SK-N-SH (cell line): ENCODE results near the gene TBC1D20. TPM values are rescaled to one million over a fixed set of nuclear protein-coding genes. Genes with fewer than 3 reads are reported as not detected.
A peak's percentile ranks its signal among the peaks of the same experiment; 100 is the strongest.

Experiments
- CTCF ChIA-PET: fragments of 300-600, 350-600 bp; formaldehyde crosslinking; extraction: SDS; loops from one replicate; lab custom pipeline; 2021; lab: Yijun Ruan, JAX
- POLR2A ChIA-PET: fragments of 350-600 bp; sonication (Branson Sonifier 250); formaldehyde crosslinking; extraction: SDS; loops from one replicate; lab custom pipeline; 2020; ENCODE audit warnings: antibody characterized with exemption, inconsistent platforms; lab: Yijun Ruan, JAX
- DNase-seq: peaks from one replicate; pipeline ENCODE4 v3.0.0; 2012
- H2AFZ ChIP-seq: fragments of 200-600 bp; sonication (generic); 2 replicates; pipeline ENCODE4 v1.8.1; 2016; ENCODE audit warnings: antibody characterized with exemption, mild to moderate bottlenecking, low read depth
- H3F3A ChIP-seq: fragments of 200-600 bp; sonication (generic); replicated peaks from 2 replicates; pipeline ENCODE3; 2016; ENCODE audit warnings: antibody characterized with exemption, mild to moderate bottlenecking; ENCODE audit not compliant: insufficient read depth
- H3K27ac ChIP-seq, 2 experiments: fragments of 200-500 bp in 1 of 2; fragments of 200-600 bp in 1 of 2; sonication (Bioruptor generic) in 1 of 2; sonication (generic), shearing (Covaris generic) in 1 of 2; 2 replicates each; pipeline versions ENCODE4 v1.5.1 to v1.6.1; 2014 to 2016; ENCODE audit warnings: low read depth in 2 of 2, inconsistent platforms in 1 of 2, low read length in 1 of 2, mild to moderate bottlenecking in 1 of 2, mixed read lengths in 1 of 2
- H3K27me3 ChIP-seq: fragments of 200-600 bp; sonication (generic), shearing (Covaris generic); 2 replicates; pipeline ENCODE4 v1.6.1; 2016; ENCODE audit warnings: mixed run types; ENCODE audit not compliant: insufficient read depth
- H3K36me3 ChIP-seq, 2 experiments: fragments of 200-500 bp in 1 of 2; fragments of 200-600 bp in 1 of 2; sonication (Bioruptor generic) in 1 of 2; sonication (generic) in 1 of 2; replicated peaks in 1 of 2; 2 replicates each; pipeline versions ENCODE3 to v1.5.1; 2014 to 2016; ENCODE audit warnings: low read length in 1 of 2, mild to moderate bottlenecking in 1 of 2; ENCODE audit not compliant: insufficient read depth in 2 of 2, control insufficient read depth in 1 of 2
- H3K4me1 ChIP-seq, 2 experiments: fragments of 200-500 bp in 1 of 2; fragments of 200-600 bp in 1 of 2; sonication (Bioruptor generic) in 1 of 2; sonication (generic), shearing (Covaris generic) in 1 of 2; 2 replicates each; pipeline versions ENCODE4 v1.5.1 to v1.6.1; 2014 to 2016; ENCODE audit warnings: low read depth in 1 of 2, low read length in 1 of 2, mixed run types in 1 of 2; ENCODE audit not compliant: insufficient read depth in 2 of 2, control insufficient read depth in 1 of 2
- H3K4me2 ChIP-seq: fragments of 200-600 bp; sonication (generic), shearing (Covaris generic); 2 replicates; pipeline ENCODE4 v1.6.1; 2017; ENCODE audit warnings: mixed run types
- H3K4me3 ChIP-seq, 2 experiments: fragments of 200-500 bp in 1 of 2; fragments of 200-600 bp in 1 of 2; sonication (Bioruptor generic) in 1 of 2; sonication (generic), shearing (Covaris generic) in 1 of 2; 2 replicates each; pipeline versions ENCODE4 v1.5.1 to v1.8.1; 2014 to 2016; ENCODE audit warnings: low read depth in 2 of 2, inconsistent platforms in 1 of 2, low read length in 1 of 2, mild to moderate bottlenecking in 1 of 2, mixed read lengths in 1 of 2, moderate library complexity in 1 of 2
- H3K79me2 ChIP-seq: fragments of 200-600 bp; sonication (generic); 2 replicates; pipeline ENCODE4 v1.8.1; 2017; ENCODE audit warnings: mild to moderate bottlenecking; ENCODE audit not compliant: insufficient read depth
- H3K9ac ChIP-seq: fragments of 200-600 bp; sonication (generic); 2 replicates; pipeline ENCODE4 v1.6.1; 2017; ENCODE audit warnings: mixed run types
- H3K9me2 ChIP-seq: fragments of 200-600 bp; sonication (generic); 2 replicates; pipeline ENCODE4 v1.6.1; 2017; ENCODE audit warnings: mixed run types
- H3K9me3 ChIP-seq: fragments of 200-600 bp; sonication (generic); 2 replicates; pipeline ENCODE4 v1.6.1; 2017; ENCODE audit warnings: mixed run types, mild to moderate bottlenecking, moderate library complexity
- H4K20me1 ChIP-seq: fragments of 200-600 bp; sonication (generic); 2 replicates; pipeline ENCODE4 v1.6.1; 2017; ENCODE audit warnings: mild to moderate bottlenecking, mixed run types; ENCODE audit not compliant: insufficient read depth
- CHD2 ChIP-seq: fragments of 150-350 bp; IDR thresholded peaks from 2 replicates; pipeline ENCODE4 v1.6.1; 2018; ENCODE audit warnings: low read length; ENCODE audit not compliant: partially characterized antibody
- CTCF ChIP-seq: fragments of 200-600 bp; sonication (generic); IDR thresholded peaks from 2 replicates; pipeline ENCODE4 v1.6.1; 2017; ENCODE audit warnings: antibody characterized with exemption, mild to moderate bottlenecking, moderate library complexity
- ELF1 ChIP-seq: IDR thresholded peaks from 2 replicates; pipeline ENCODE4 v1.4.0; 2012
- EP300 ChIP-seq, 2 experiments: IDR thresholded peaks; 2 replicates each; pipeline versions ENCODE4 v1.4.0 to v1.6.1; 2012; ENCODE audit warnings: borderline replicate concordance in 1 of 2, low read depth in 1 of 2, low read length in 1 of 2
- EZH2phosphoT487 ChIP-seq: fragments of 200-600 bp; sonication (generic); IDR thresholded peaks from 2 replicates; pipeline ENCODE4 v1.6.1; 2017; ENCODE audit warnings: low read depth, mixed run types, mild to moderate bottlenecking, antibody characterized with exemption, moderate library complexity, borderline replicate concordance
- FOSL2 ChIP-seq: IDR thresholded peaks from 2 replicates; pipeline ENCODE4 v1.4.0; 2012; ENCODE audit warnings: low read depth, mild to moderate bottlenecking, moderate library complexity, borderline replicate concordance
- FOXJ3 ChIP-seq: sonication (generic); formaldehyde crosslinking; IDR thresholded peaks from 2 replicates; pipeline ENCODE4 v1.5.1; 2020; ENCODE audit warnings: mild to moderate bottlenecking, missing genetic modification reagents
- GATA2 ChIP-seq: sonication (generic); formaldehyde crosslinking; IDR thresholded peaks from 2 replicates; pipeline ENCODE4 v1.5.0; 2020; ENCODE audit warnings: mild to moderate bottlenecking, missing genetic modification reagents
- MXI1 ChIP-seq: IDR thresholded peaks from 2 replicates; pipeline ENCODE4 v1.6.1; 2012; ENCODE audit warnings: mild to moderate bottlenecking, low read depth, low read length, improper control_type of control experiment
- PBX3 ChIP-seq: IDR thresholded peaks from 2 replicates; pipeline ENCODE4; 2012
- POLR2AphosphoS5 ChIP-seq: IDR thresholded peaks from 2 replicates; pipeline ENCODE4 v1.6.1; 2012; ENCODE audit warnings: low read depth, low read length
- RCOR1 ChIP-seq: fragments of 150-350 bp; IDR thresholded peaks from 2 replicates; pipeline ENCODE4 v1.6.1; 2017; ENCODE audit warnings: antibody characterized with exemption, low read length
- REST ChIP-seq: IDR thresholded peaks from 2 replicates; pipeline ENCODE4 v1.6.1; 2012; ENCODE audit warnings: mild to moderate bottlenecking, low read depth, low read length, moderate library complexity
- SMC3 ChIP-seq: IDR thresholded peaks from 2 replicates; pipeline ENCODE4 v1.6.1; 2012; ENCODE audit warnings: low read depth, low read length, improper control_type of control experiment
- USF1 ChIP-seq: IDR thresholded peaks from 2 replicates; pipeline ENCODE4 v1.4.0; 2012; ENCODE audit warnings: low read depth, borderline replicate concordance
- USF2 ChIP-seq: fragments of 150-350 bp; IDR thresholded peaks from 2 replicates; pipeline ENCODE4 v1.6.1; 2017; ENCODE audit warnings: antibody characterized with exemption, low read length, low read depth, borderline replicate concordance
- YY1 ChIP-seq: IDR thresholded peaks from 2 replicates; pipeline ENCODE4 v1.4.0; 2012; ENCODE audit warnings: low read depth, mild to moderate bottlenecking
- WGBS: methylation state at CpG from one replicate; pipeline ENCODE4 v1.1.6; 2017; ENCODE audit warnings: low lambda C conversion rate; 5-methylcytosine and 5-hydroxymethylcytosine counted together
- polyA plus RNA-seq, 3 experiments: library from polyadenylated mRNA; depleted of rRNA; stranded (reverse); fragments of >200 nt; gene quantifications; 2 replicates each; pipeline ENCODE4 v1.2.3, GENCODE V29; 2012

Gene TBC1D20
- polyA plus RNA-seq, 1 of the 3 experiments (the other 2 are of a cell fraction), result 27.7 TPM

- TF ChIP-seq PBX3 (no peak), POLR2AphosphoS5 (no peak), USF2 (no peak), GATA2 (CRISPR knock-in tag) (no peak)
Measured at GRCh38 chr20:401682-402495, 60.4 kb downstream of the TBC1D20 start (continued).

GRCh38 chr20:400454-401275 is 61.7 kb downstream of the TBC1D20 start:
- Histone ChIP-seq H3F3A (no peaks in the 10 kb centered on the region), H3K4me2 (no peak overlapping the region), H3K9ac (no peak overlapping the region), H3K27me3 (no peaks in the 10 kb centered on the region), H3K79me2 (no peaks in the 10 kb centered on the region), H3K4me1 (peaks cover 0 to 8% of the 10 kb centered on the region in 2 experiments; a peak in 1 of 4 replicates), H3K4me3 (no peak overlapping the region), H3K27ac (peak overlapping the region in 1 of 2 experiments; percentile 6; a peak in 1 of 4 replicates), H3K9me2 (no peaks in the 10 kb centered on the region), H2AFZ (no peak overlapping the region), H4K20me1 (no peaks in the 10 kb centered on the region), H3K9me3 (no peaks in the 10 kb centered on the region), H3K36me3 (peaks cover 8 to 22% of the 10 kb centered on the region in 2 experiments)
- ChIA-PET POLR2A (no interaction called here), CTCF (interaction anchor here (2.5 kb wide), 1 partner anchor 31 kb away, joined by 11 read pairs; no protein-coding TSS in a partner anchor)
- peak; percentile 53 for DNase-seq
- WGBS, result 63% methylated on average over 5 of the region's 5 CpGs
- TF ChIP-seq FOSL2 (no peak), USF1 (peak; percentile 62; the same call in 1 of the 2 replicates), GATA2 (CRISPR knock-in tag) (0 out of 2 replicates have a peak, but pooled peaks have one; percentile 12), FOXJ3 (CRISPR knock-in tag) (no peak), CTCF (no peak), MXI1 (no peak), EP300 (IDR thresholded peaks at IDR 0.05; ENCODE audit: borderline replicate concordance in 1 of 2, low read depth in 1 of 2, low read length in 1 of 2) (no peak), YY1 (no peak), CHD2 (no peak), SMC3 (no peak), EZH2phosphoT487 (no peak), POLR2AphosphoS5 (no peak), ELF1 (no peak), RCOR1 (no peak), PBX3 (no peak), REST (no peak)
